GM12878 (cell line): Measurements from ENCODE around the gene ATP2C1. TPM values are rescaled to one million over a fixed set of nuclear protein-coding genes. Genes with fewer than 3 reads are reported as not detected.

ENCODE experiments used
- ATAC-seq: fragments of 200-7000 bp; cut with Tn5 transposase; 3 replicates; pipeline ENCODE4 v1.9.1; 2020; ENCODE audit warnings: mild to moderate bottlenecking, moderate library complexity
- BruUV-seq: library from RNA; stranded (reverse); fragments of 400-500 nt; replicated peaks from 2 replicates; lab custom pipeline; 2021; lab: Mats Ljungman, UMichigan
- CTCF ChIA-PET: fragments of 300-600 bp; sonication (Branson Sonifier 250); formaldehyde crosslinking; extraction: SDS; loops from one replicate; lab custom pipeline; 2021; ENCODE audit warnings: inconsistent platforms; lab: Yijun Ruan, JAX
- POLR2A ChIA-PET: fragments of 350-600 bp; formaldehyde crosslinking; extraction: SDS; loops from one replicate; lab custom pipeline; 2021; ENCODE audit warnings: inconsistent platforms; lab: Charles Lee
- RAD21 ChIA-PET: fragments of 300-600 bp; sonication (Branson Sonifier 250); formaldehyde crosslinking; loops from one replicate; lab custom pipeline; 2023; ENCODE audit warnings: antibody characterized with exemption; ENCODE audit not compliant: unreplicated experiment; lab: Charles Lee
- SMC1A ChIA-PET: fragments of 300-600 bp; sonication (Branson Sonifier 250); formaldehyde crosslinking; loops from one replicate; lab custom pipeline; 2023; ENCODE audit not compliant: unreplicated experiment, uncharacterized antibody; lab: Charles Lee
- DNase-seq: peaks from one replicate; pipeline ENCODE4 v3.0.0-alpha.2; 2011; ENCODE audit warnings: low read depth, low spot score
- FAIRE-seq: peaks from 3 replicates; lab custom pipeline; 2011; peaks lifted over from hg19 to GRCh38; lab: Jason Lieb, UNC
- H2AFZ ChIP-seq: 2 replicates; pipeline ENCODE4 v1.6.0; 2011; ENCODE audit warnings: low read depth, low read length, control low read depth; ENCODE audit not compliant: control insufficient read depth
- H3K27ac ChIP-seq: 2 replicates; pipeline ENCODE4 v1.5.1; 2011; ENCODE audit warnings: control low read depth; ENCODE audit not compliant: control insufficient read depth, insufficient read depth
- H3K27me3 ChIP-seq, 2 experiments: replicated peaks in 1 of 2; 2 replicates each; pipeline versions ENCODE4 v1.6.0 to v1.6.1; 2011; ENCODE audit warnings: low read length in 1 of 2; ENCODE audit not compliant: control insufficient read depth in 2 of 2, insufficient read depth in 2 of 2
- H3K36me3 ChIP-seq, 2 experiments: 2 replicates each; pipeline ENCODE4 v1.5.1; 2011; ENCODE audit warnings: low read length in 1 of 2; ENCODE audit not compliant: control insufficient read depth in 2 of 2, insufficient read depth in 2 of 2
- H3K4me1 ChIP-seq: 2 replicates; pipeline ENCODE4 v1.6.1; 2011; ENCODE audit warnings: mild to moderate bottlenecking, low read length, moderate library complexity, mixed read lengths; ENCODE audit not compliant: control insufficient read depth, insufficient read depth
- H3K4me2 ChIP-seq: 2 replicates; pipeline ENCODE4 v1.6.0; 2011; ENCODE audit warnings: control low read depth; ENCODE audit not compliant: control insufficient read depth, insufficient read depth
- H3K4me3 ChIP-seq: fragments of 200-600 bp; sonication (generic); 2 replicates; pipeline ENCODE4 v1.5.1; 2016
- H3K79me2 ChIP-seq: 2 replicates; pipeline ENCODE4 v1.6.0; 2011; ENCODE audit warnings: low read length; ENCODE audit not compliant: control insufficient read depth, insufficient read depth
- H3K9ac ChIP-seq: 2 replicates; pipeline ENCODE4 v1.8.0; 2011; ENCODE audit warnings: low read length, control low read depth, mixed read lengths; ENCODE audit not compliant: control insufficient read depth, insufficient read depth
- H3K9me3 ChIP-seq: replicated peaks from 3 replicates; pipeline ENCODE4 v1.5.1; 2011; ENCODE audit warnings: mild to moderate bottlenecking, low read length; ENCODE audit not compliant: control insufficient read depth, insufficient read depth
- H4K20me1 ChIP-seq: 2 replicates; pipeline ENCODE4 v1.6.0; 2011; ENCODE audit not compliant: control insufficient read depth, insufficient read depth
- BRCA1 ChIP-seq: IDR thresholded peaks from 2 replicates; pipeline ENCODE4 v1.6.1; 2011; ENCODE audit warnings: low read depth, low read length, improper control_type of control experiment
- CHD1 ChIP-seq: IDR thresholded peaks from 2 replicates; pipeline ENCODE4 v1.6.1; 2012; ENCODE audit warnings: low read depth, low read length, improper control_type of control experiment
- MEF2B ChIP-seq: fragments of 450-650 bp; IDR thresholded peaks from 2 replicates; pipeline ENCODE4 v1.6.1; 2018; ENCODE audit warnings: mild to moderate bottlenecking, moderate library complexity; ENCODE audit not compliant: partially characterized antibody, poor library complexity, severe bottlenecking
- NFXL1 ChIP-seq: fragments of 450-650 bp; IDR thresholded peaks from 2 replicates; pipeline ENCODE4 v1.6.1; 2017; ENCODE audit warnings: antibody characterized with exemption, mild to moderate bottlenecking, borderline replicate concordance
- NR2C2 ChIP-seq: IDR thresholded peaks from 2 replicates; pipeline ENCODE4 v1.6.1; 2011; ENCODE audit warnings: borderline replicate concordance, low read depth; ENCODE audit not compliant: control insufficient read depth, insufficient read length
- POLR2AphosphoS5 ChIP-seq: IDR thresholded peaks from 2 replicates; pipeline ENCODE4 v1.6.1; 2011; ENCODE audit warnings: mild to moderate bottlenecking, low read length, inconsistent platforms
- POU2F2 ChIP-seq: IDR thresholded peaks from 3 replicates; pipeline ENCODE4 v1.6.1; 2011; ENCODE audit warnings: low read depth, mild to moderate bottlenecking, low read length, borderline replicate concordance
- RB1 ChIP-seq: fragments of 450-650 bp; formaldehyde crosslinking; IDR thresholded peaks from 2 replicates; pipeline ENCODE4 v1.6.1; 2017; ENCODE audit warnings: mild to moderate bottlenecking, borderline replicate concordance
- SIN3A ChIP-seq: IDR thresholded peaks from 2 replicates; pipeline ENCODE4 v1.6.1; 2012; ENCODE audit warnings: low read depth, low read length, improper control_type of control experiment
- STAT3 ChIP-seq: IDR thresholded peaks from 2 replicates; pipeline ENCODE4 v1.6.1; 2011; ENCODE audit warnings: low read depth, low read length, improper control_type of control experiment
- TAF1 ChIP-seq: IDR thresholded peaks from 2 replicates; pipeline ENCODE4 v1.6.1; 2011; ENCODE audit warnings: mild to moderate bottlenecking, low read depth, low read length, borderline replicate concordance
- ZNF274 ChIP-seq: IDR thresholded peaks from one replicate; pipeline ENCODE4 v1.8.0; 2011; ENCODE audit not compliant: insufficient read length, insufficient read depth
- WGBS: methylation state at CpG from one replicate; pipeline ENCODE4 v1.1.6; 2016; ENCODE audit warnings: low lambda C conversion rate; ENCODE audit not compliant: insufficient replicate concordance, insufficient coverage; ENCODE audit errors: missing lambda C conversion rate; 5-methylcytosine and 5-hydroxymethylcytosine counted together
- in situ Hi-C: fragments of 300-500 bp; cut with MboI; formaldehyde crosslinking; loops from 9 replicates; pipeline ENCODE4 v1.14.3; 2018; ENCODE audit warnings: mixed read lengths
- intact Hi-C: fragments of 100-400 bp; cut with micrococcal nuclease; formaldehyde crosslinking; loops from one replicate; pipeline ENCODE4 v1.14.2; 2022; ENCODE audit not compliant: unreplicated experiment
- polyA plus RNA-seq, 11 experiments: library from polyadenylated mRNA; depleted of rRNA in 4 of 11; unstranded in 6 of 11; stranded (reverse) in 5 of 11; fragments of >200 nt; fragmentation: Nextera tagmentation in 4 of 11; fragmentation: Illumina TruSeq in 1 of 11; extraction: Ambion mirVana in 4 of 11; extraction: Trizol in 1 of 11; gene quantifications; 1 replicate in 1 of 11; 2 replicates in 10 of 11; pipeline versions ENCODE4 v1.2.1 to v1.2.3, GENCODE V29; 2011 to 2016; ENCODE audit warnings: inconsistent platforms in 2 of 11, missing spikeins in 2 of 11, low read depth in 1 of 11
- total RNA-seq, 4 experiments: library from RNA; depleted of rRNA in 3 of 4; stranded (reverse); fragments of >200 nt in 3 of 4; fragmentation: Illumina TruSeq in 1 of 4; extraction: Trizol in 1 of 4; gene quantifications; 2 replicates each; pipeline versions ENCODE4 v1.2.1 to v1.2.3, GENCODE V29; 2013 to 2021
- TF ChIP-seq, protein P1 (sequence below): fragments of 450-650 bp; IDR thresholded peaks from 2 replicates; pipeline ENCODE4 v1.6.1; 2017; ENCODE audit warnings: mild to moderate bottlenecking, low read depth, inconsistent platforms; ENCODE audit not compliant: poor library complexity, severe bottlenecking
- TF ChIP-seq, protein P2 (sequence below): IDR thresholded peaks from 2 replicates; pipeline ENCODE4 v1.6.1; 2012; ENCODE audit warnings: mild to moderate bottlenecking, low read depth, low read length
- TF ChIP-seq, protein P3 (sequence below): IDR thresholded peaks from 2 replicates; pipeline ENCODE4 v1.6.1; 2012; ENCODE audit warnings: low read length, inconsistent platforms

Gene ATP2C1
- total and polyA plus RNA-seq, 10 of the 15 experiments (the other 5 are each of a cell fraction or from before 2014, with no cell fraction given) = 20.6 to 116 (median 55.1) TPM

DNA sequence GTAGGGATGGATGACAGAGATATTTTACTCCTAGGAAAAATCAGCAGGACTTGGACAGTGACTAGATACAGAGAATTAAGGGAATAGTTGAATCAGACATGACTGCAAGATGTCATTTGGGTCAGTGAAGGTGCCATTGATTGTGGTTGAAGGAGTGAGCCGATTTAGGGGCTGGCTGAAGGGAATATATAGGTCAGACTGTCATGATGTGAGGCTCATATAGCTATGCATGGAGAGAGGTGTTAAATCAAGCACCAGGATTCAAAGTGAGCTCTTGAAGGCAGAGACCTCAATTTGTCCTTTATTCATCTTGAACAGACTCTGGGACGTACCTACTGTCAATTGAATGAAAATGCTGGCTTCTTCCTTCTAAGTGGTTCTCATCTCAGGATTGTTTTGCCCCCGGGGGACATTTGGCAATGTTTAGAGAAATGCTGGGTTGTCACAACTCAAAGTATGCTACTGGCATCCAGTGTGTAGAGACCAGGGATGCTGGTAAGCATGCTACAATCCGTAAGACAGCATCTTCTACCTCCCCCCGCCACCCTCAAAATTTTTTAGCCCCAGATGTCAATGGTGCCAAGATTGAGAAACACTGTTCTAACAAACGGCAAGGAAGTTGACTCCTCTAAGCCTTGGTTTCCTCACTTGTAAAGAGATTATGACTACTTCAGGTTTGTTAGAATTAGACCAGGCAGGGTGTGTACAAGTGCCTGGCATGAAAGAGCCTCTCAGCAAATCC lies 7.8 kb downstream of the ATP2C1 start:
- Histone ChIP-seq H3K27me3 (no peaks in the 10 kb centered on the region), H4K20me1 (no peaks in the 10 kb centered on the region), H3K4me1 (peaks cover 32% of the 10 kb centered on the region), H3K4me2 (no peak overlapping the region), H3K36me3 (no peaks in the 10 kb centered on the region), H3K79me2 (peaks cover 96% of the 10 kb centered on the region), H3K9ac (no peak overlapping the region), H3K9me3 (no peaks in the 10 kb centered on the region), H3K27ac (no peak overlapping the region), H3K4me3 (no peak overlapping the region), H2AFZ (no peak overlapping the region)
- FAIRE-seq (no peak), DNase-seq (no peak), ATAC-seq (peak; percentile 27)
- in situ Hi-C loops (no loop called here), intact Hi-C loops (no loop called here)
- POLR2A ChIA-PET = no interaction called here
- CTCF ChIA-PET = interaction anchor here (0.5 to 0.6 kb wide), 2 partner anchors 44 to 148 kb away, joined by 3 to 4 read pairs; no protein-coding TSS in a partner anchor
- TF ChIP-seq ZNF274 = no peak
- TF ChIP-seq NR2C2 = no peak
- TF ChIP-seq, protein P1, sequence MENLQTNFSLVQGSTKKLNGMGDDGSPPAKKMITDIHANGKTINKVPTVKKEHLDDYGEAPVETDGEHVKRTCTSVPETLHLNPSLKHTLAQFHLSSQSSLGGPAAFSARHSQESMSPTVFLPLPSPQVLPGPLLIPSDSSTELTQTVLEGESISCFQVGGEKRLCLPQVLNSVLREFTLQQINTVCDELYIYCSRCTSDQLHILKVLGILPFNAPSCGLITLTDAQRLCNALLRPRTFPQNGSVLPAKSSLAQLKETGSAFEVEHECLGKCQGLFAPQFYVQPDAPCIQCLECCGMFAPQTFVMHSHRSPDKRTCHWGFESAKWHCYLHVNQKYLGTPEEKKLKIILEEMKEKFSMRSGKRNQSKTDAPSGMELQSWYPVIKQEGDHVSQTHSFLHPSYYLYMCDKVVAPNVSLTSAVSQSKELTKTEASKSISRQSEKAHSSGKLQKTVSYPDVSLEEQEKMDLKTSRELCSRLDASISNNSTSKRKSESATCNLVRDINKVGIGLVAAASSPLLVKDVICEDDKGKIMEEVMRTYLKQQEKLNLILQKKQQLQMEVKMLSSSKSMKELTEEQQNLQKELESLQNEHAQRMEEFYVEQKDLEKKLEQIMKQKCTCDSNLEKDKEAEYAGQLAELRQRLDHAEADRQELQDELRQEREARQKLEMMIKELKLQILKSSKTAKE = no peak
- TF ChIP-seq RB1 = no peak
- TF ChIP-seq POLR2AphosphoS5 = no peak
- no peak for TF ChIP-seq STAT3
- TF ChIP-seq NFXL1 = no peak
- TF ChIP-seq TAF1 = no peak
- TF ChIP-seq SIN3A = no peak
- TF ChIP-seq, protein P2, sequence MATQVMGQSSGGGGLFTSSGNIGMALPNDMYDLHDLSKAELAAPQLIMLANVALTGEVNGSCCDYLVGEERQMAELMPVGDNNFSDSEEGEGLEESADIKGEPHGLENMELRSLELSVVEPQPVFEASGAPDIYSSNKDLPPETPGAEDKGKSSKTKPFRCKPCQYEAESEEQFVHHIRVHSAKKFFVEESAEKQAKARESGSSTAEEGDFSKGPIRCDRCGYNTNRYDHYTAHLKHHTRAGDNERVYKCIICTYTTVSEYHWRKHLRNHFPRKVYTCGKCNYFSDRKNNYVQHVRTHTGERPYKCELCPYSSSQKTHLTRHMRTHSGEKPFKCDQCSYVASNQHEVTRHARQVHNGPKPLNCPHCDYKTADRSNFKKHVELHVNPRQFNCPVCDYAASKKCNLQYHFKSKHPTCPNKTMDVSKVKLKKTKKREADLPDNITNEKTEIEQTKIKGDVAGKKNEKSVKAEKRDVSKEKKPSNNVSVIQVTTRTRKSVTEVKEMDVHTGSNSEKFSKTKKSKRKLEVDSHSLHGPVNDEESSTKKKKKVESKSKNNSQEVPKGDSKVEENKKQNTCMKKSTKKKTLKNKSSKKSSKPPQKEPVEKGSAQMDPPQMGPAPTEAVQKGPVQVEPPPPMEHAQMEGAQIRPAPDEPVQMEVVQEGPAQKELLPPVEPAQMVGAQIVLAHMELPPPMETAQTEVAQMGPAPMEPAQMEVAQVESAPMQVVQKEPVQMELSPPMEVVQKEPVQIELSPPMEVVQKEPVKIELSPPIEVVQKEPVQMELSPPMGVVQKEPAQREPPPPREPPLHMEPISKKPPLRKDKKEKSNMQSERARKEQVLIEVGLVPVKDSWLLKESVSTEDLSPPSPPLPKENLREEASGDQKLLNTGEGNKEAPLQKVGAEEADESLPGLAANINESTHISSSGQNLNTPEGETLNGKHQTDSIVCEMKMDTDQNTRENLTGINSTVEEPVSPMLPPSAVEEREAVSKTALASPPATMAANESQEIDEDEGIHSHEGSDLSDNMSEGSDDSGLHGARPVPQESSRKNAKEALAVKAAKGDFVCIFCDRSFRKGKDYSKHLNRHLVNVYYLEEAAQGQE = no peak
- no peak for TF ChIP-seq POU2F2
- no peak for TF ChIP-seq CHD1
- TF ChIP-seq, protein P3, sequence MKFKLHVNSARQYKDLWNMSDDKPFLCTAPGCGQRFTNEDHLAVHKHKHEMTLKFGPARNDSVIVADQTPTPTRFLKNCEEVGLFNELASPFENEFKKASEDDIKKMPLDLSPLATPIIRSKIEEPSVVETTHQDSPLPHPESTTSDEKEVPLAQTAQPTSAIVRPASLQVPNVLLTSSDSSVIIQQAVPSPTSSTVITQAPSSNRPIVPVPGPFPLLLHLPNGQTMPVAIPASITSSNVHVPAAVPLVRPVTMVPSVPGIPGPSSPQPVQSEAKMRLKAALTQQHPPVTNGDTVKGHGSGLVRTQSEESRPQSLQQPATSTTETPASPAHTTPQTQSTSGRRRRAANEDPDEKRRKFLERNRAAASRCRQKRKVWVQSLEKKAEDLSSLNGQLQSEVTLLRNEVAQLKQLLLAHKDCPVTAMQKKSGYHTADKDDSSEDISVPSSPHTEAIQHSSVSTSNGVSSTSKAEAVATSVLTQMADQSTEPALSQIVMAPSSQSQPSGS = no peak
- TF ChIP-seq BRCA1 = no peak
- TF ChIP-seq MEF2B = no peak
- 76% methylated on average over 6 of the region's 6 CpGs for WGBS
- BruUV-seq = no TSS peak
- RAD21 ChIA-PET = interaction anchor here (0.8 kb wide), 1 partner anchor 8 kb away, joined by 4 read pairs; the partner anchor contains the start of gene ATP2C1
- SMC1A ChIA-PET = interaction anchor here (1.3 to 2.5 kb wide), 2 partner anchors 8 to 23 kb away, joined by 5 to 10 read pairs; no protein-coding TSS in a partner anchor
